Right ventricle myocardium inferior (tissue), 1 donor: ENCODE results near the gene MROH2A. TPM values are rescaled to one million over a fixed set of nuclear protein-coding genes. Genes with fewer than 3 reads are reported as not detected.
"Not testable (repeated sequence)": the region's sequence is repeated elsewhere in the genome, so short reads cannot be mapped to it uniquely, and the experiment has no call there.

ENCODE experiments used
- ATAC-seq: fragments of 200-7000 bp; cut with Tn5 transposase; one replicate; pipeline ENCODE4 v1.9.1; 2020; ENCODE audit warnings: mild to moderate bottlenecking, moderate library complexity
- DNase-seq: peaks from one replicate; pipeline ENCODE4 v3.0.0; 2021; ENCODE audit errors: missing footprints
- intact Hi-C: fragments of 100-400 bp; cut with DNase I; formaldehyde crosslinking; loops from one replicate; pipeline ENCODE4 v1.11.0; 2022
- long read RNA-seq: library from polyadenylated mRNA; unstranded; transcript quantifications from one replicate; pipeline ENCODE4 v2.0.0, GENCODE V29; 2021
- total RNA-seq: library from RNA; stranded (reverse); fragmentation: NEBNext Ultra II Directional; extraction: Animal tissue kit (Norgen Biotek cat#: 25700); gene quantifications from one replicate; pipeline ENCODE4 v1.2.1, GENCODE V29; 2021
- donor health status: DM: no; HTN: yes; CAD: no; lungs with severe emphysema.

MROH2A gene, protein sequence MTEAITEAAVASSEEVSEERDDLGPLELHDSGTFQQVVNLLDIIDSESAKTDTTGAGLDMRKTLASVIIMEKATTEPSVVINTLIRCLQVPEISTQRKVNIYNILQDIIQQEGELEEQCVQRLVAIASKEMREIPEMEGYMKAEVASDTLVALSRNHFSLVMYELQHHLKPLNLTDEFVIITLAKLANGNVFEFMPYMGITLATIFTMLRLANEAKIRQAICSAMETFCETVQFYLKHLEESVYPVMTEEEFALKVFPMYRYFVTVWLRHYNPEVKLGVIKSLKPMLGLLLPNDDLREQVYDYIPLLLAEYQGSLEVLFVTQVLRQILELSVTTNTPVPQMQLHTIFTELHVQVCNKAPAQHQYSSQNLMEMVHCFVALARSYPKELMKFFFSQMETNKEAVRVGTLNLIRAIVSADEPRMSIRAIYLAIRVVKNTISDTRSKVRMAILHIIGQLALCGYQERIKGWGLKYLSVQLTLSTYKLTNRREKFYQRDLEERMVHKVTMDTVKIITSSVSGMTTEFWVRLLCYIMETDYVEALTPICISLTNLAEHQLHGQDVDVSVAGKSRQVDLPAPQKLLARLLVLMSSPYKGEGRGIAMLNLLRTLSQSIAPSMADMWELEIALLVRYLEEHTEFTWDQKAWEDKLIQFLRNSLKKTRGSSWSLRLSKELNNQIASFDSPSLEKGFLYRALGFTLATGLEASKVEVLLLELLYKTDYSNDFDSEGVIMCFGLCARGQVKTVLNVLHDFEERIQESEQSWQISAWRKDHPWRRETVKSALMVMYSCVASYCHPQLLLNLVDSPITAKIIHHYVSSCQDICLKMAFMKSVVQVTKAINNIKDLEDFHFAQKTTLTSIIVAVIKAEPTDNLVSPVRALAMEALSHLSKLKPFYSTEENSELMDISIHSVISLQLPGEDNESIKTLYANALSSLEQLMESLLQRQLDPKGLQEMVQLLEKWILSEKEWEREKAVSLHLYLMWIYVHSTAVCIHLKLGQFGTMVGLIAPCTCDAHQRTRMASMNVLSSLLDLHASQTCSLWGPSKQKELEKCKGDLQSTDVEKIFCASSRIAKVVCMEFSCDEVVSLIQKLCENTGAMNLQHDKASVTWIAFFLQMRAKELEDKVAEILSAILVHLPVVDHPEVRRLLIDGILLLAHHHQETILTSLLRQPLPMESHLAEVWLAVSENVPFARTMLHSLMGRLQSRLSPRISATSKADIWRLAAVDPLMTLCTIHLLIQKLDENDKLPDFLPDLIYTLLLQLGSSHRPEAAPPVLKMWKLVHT (N-terminal part only)
- not detected for total RNA-seq
- long read RNA-seq = 0 reads

DNA sequence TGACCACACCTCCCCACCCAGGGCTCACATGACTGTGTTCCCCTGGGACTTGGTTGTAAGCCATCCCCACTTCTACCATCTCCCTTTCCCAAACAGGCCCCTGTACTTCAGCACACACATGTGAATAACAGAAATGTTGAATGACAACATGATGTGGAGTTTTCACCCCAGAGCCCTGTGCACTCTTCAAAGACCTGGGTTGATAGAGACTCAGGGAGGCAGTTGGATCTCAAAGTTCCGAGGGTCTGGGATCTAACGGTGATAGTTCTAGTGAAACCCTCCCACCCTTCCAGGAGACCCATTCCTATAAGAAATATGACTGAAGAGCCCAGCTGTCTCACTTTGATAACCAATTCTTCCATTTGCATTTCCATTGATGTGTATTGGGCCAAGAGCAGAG, at the start of gene MROH2A:
Gene MROH2A (plus strand): TSS at position 301 of the 400 bp plus-strand sequence. CDS start 1,029 bp downstream, outside the sequence.
- DNase-seq (no peak), ATAC-seq (no peak)
- intact Hi-C loops = no loop called here

GRCh38 chr2:233728723-233729301, 49.3 kb upstream of the MROH2A start, which contains the start of gene UGT1A3:
TSS of gene UGT1A3 (plus strand) at chr2:233729042. CDS start at chr2:233729127, 85 bp downstream.
- no peak for ATAC-seq
- intact Hi-C loops = no loop called here
- DNase-seq = no peak

- ATAC-seq, DNase-seq, intact Hi-C loops: not testable (repeated sequence)
Observed at GRCh38 chr2:233736868-233737653, 41.1 kb upstream of the MROH2A start.

DNA sequence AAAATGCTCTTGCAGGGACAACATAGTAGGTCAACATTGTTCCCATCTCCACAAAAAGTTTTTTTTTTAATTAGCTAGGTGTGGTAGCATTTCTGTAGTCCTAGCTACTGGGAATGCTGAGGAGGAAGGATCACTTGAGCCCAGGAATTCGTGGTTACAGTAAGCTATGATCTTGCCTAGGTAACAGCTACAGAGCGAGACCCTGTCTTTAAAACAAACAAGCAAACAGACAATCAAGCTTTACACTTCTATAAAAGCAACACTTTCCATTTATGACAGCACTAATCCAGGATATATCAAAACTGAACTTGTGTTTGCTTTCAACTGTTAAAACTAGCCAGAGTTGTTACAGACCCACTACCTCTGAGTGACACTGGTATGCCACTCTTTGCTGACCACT, 37.3 kb upstream of the MROH2A start:
- intact Hi-C loops = no loop called here
- ATAC-seq (no peak), DNase-seq (no peak)

DNA sequence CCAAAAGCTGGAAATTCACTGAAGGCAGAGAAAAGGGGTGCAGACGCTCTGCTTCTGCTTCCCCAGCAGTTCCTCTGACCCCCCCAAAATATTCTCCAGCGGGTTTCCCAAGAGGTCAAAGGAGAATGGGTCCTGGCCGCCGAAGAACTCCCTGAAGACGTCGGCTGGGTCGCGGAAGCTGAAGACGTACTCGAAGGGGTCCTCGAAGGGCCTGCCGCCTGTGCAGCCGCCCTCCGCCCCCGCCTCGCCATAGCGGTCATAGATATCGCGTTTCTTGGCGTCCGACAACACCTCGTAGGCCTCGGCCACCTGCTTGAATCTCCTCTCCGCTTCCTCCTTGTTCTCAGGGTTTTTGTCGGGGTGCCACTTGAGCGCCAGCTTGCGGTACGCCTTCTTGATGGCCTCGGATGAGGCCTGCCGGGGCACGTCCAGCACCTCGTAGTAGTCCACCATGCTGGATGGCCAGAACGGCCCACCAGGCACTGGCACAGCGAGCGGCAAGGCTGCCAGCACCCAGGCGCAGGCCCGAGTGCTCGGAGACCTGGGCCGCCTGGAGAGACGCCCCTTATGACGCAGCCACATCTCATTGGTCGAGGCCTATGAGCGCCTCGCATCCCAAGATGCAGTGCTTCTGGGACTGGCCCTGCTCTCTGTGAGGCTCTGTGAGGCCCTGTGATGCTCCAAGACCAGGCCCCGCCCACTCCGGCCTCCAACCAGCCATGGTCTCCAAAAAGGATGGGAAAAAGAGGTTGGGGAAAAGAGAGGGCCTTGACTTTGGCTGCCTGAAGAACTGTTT, 34.5 kb upstream of the MROH2A start:
- intact Hi-C loops = no loop called here
- DNase-seq = peak; percentile 58
- ATAC-seq = no peak

DNA sequence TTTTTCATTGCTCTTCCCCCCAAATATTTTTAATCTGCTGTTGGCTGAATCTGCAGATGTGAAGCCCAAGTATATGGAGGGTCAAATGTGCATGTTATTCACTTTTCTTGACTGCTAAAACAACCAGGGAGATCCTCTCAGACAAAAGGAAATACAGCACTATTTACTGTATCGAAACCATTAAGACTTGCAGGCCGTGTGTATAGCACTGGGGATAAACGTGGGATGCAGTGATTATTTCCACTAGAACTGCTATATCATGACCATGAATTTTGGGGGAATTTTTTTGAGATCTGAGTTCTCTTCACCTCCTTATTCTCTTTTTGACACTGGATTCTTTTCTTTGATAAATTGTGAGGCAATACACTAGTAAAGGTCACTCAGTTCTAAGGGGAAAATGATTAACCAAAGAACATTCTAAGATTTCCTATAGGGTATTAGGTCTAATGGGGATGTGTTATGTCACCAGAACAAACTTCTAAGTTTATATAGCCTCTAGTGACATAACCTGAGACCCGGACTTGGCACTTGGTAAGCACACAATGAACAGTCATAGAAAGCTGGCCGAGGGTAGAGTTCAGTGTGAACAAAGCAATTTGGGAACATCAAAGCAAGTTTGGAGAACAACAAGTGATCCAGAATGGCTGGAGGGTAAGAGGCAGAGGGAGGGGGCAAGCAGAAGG, 32.9 kb upstream of the MROH2A start:
- intact Hi-C loops = no loop called here
- ATAC-seq (no peak), DNase-seq (no peak)

DNA sequence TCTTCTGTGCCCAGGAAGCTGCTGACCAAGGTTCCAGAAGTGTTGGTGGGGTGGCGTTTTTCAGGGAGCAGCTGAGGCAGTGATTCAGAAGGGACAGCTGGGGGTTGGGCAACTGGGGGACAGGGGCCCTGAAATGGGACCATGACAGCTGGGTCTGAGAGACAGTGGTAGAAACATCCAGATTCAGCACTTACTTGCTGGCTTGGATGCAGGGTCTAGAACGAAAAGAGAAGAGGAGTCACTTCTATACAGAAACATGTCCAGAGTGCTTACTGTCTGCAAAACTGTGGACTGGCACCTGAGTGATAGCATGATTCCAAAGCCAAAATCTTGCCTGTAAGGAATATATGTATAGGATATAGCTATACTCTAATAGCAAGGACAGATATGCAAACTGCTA, 32.3 kb upstream of the MROH2A start:
- intact Hi-C loops, DNase-seq, ATAC-seq: not testable (repeated sequence)

GRCh38 chr2:233746475-233747282, 31.5 kb upstream of the MROH2A start:
- DNase-seq = no peak
- intact Hi-C loops = no loop called here
- no peak for ATAC-seq

- intact Hi-C loops = no loop called here
Observed at GRCh38 chr2:233747283-233747544, 30.9 kb upstream of the MROH2A start.

DNA sequence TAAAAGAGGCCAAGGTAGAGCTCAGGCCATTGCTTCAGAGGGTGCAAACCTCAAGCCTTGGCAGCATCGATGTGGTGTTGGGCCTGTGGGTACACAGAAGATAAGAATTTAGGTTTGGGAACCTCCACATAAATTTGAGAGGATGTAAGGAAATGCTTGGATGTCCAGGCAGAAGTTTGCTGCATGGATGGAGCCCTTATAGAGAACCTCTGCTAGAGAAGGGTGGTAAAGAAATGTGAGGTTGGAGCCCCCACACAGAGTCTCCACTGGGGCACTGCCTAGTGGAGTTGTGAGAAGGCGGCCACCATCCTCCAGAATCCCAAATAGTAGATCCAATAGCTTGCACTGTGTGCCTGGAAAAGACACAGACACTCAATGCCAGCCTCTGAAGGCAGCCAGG, 27.4 kb upstream of the MROH2A start:
- intact Hi-C loops, DNase-seq, ATAC-seq: not testable (repeated sequence)

More at GRCh38 chr2:233747283-233747544, 30.9 kb upstream of the MROH2A start:
- DNase-seq (no peak), ATAC-seq (no peak)

DNA sequence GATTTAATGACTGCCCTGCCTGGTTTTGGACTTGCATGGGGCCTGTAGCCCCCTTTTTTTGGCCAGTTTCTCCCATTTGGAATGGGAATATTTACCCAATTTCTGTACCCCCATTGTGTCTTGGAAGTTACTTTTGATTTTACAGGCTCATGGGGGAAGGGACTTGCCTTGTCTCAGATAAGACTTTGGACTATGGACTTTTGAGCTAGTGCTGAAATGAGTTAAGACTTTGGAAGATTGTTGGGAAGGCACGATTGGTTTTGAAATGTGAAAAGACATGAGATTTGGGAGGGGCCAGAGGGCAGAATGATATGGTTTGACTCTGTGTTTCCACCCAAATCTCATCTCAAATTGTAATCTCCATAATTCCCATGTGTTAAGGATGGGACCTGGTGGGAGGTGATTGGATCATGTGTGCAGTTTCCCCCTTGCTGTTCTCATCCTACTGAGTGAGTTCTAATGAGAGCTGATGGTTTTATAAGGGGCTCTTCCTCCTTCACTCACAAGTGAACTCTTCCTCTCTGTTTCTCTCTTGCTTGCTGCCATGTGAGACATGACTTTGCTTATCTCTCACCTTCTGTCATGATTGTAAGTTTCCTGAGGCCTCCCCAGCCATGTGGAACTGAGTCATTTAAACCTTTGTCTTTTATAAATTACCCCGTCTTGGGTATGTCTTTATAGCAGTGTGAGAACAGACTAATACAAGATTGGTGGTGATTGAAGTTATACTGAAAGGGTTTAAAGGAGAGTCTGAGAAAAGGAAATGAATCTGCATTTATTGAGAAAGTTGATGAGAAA, 26.7 kb upstream of the MROH2A start:
- DNase-seq, intact Hi-C loops, ATAC-seq: not testable (repeated sequence)

- intact Hi-C loops = no loop called here
- ATAC-seq (no peak), DNase-seq (no peak)
Observed at GRCh38 chr2:233754872-233755611, 23.1 kb upstream of the MROH2A start.

GRCh38 chr2:233756429-233757081, 21.6 kb upstream of the MROH2A start:
- DNase-seq = no peak
- intact Hi-C loops = no loop called here
- ATAC-seq = no peak

DNA sequence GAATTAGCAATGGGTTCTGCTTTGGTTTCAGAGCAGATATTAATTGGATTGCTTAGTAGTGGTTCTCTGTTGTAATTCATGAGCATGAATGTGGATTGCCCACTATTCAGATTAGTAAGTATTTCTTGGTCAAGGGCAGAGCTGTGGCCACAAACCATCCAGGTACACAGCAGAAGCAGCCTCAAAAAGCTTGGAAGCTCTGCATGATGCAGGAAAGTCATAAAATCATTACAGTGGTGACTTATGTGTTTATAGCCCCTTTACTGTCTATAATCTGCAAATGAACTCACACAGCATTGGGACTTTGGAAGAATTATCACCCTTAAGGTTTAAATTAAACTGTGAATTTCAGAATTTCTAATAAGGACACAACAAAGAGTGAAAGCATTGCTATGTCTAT, 20.0 kb upstream of the MROH2A start:
- no peak for ATAC-seq
- no peak for DNase-seq
- intact Hi-C loops = no loop called here
